NCI-H1048 (cell line): ENCODE data around the gene PXMP2.
"Not testable (repeated sequence)": the region's sequence is repeated elsewhere in the genome, so short reads cannot be mapped to it uniquely, and the experiment has no call there.

Experiments used
- DNase-seq: peaks from one replicate; lab custom pipeline; 2025; lab: John Stamatoyannopoulos, UW

The PXMP2 gene

DNA sequence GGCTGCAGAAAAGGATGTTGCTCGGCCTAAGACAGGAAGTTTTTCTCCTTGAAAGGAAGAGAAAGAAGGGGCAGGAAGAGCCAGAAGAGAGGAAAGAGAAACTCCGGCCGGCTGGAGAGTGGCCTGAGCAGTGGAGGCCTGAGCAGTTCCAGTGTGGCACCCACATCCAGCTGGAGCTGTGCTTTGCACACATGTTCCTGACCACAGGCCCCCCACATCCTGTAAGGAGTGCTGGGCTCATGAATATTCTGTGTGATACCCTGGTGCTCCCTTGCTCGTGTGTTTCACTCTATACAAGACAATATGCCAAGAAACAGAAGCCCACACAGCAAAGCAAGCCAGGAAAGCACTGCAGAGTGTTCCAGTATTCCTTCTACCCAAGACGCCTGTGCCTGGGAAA is 27.3 kb upstream of the PXMP2 start:
- no peak for DNase-seq

DNA sequence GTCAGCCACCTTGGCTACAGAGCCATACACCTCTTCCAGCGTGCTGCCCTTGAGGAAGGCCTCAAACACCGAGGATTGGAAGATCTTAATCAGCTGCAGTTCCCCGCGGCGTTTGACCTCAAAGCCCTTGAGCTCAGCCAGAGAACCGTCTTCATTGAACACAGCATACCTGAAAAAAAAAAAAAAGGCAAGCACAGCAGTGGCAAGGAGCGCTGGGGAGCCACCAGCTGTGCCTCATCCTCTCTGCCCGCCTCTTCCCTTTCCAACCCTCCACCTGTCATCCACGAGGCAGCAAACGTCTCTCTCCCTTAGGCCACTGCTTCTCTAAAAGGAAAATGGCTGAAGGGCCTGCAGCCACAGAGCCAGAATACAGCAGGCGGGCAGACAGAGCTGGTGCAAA is 26.4 kb upstream of the PXMP2 start:
- DNase-seq: no peak

- DNase-seq: no peak
Measured at GRCh38 chr12:132661972-132662371, 25.4 kb upstream of the PXMP2 start.

GRCh38 chr12:132662901-132663755 is 24.3 kb upstream of the PXMP2 start:
- DNase-seq: no peak

DNA sequence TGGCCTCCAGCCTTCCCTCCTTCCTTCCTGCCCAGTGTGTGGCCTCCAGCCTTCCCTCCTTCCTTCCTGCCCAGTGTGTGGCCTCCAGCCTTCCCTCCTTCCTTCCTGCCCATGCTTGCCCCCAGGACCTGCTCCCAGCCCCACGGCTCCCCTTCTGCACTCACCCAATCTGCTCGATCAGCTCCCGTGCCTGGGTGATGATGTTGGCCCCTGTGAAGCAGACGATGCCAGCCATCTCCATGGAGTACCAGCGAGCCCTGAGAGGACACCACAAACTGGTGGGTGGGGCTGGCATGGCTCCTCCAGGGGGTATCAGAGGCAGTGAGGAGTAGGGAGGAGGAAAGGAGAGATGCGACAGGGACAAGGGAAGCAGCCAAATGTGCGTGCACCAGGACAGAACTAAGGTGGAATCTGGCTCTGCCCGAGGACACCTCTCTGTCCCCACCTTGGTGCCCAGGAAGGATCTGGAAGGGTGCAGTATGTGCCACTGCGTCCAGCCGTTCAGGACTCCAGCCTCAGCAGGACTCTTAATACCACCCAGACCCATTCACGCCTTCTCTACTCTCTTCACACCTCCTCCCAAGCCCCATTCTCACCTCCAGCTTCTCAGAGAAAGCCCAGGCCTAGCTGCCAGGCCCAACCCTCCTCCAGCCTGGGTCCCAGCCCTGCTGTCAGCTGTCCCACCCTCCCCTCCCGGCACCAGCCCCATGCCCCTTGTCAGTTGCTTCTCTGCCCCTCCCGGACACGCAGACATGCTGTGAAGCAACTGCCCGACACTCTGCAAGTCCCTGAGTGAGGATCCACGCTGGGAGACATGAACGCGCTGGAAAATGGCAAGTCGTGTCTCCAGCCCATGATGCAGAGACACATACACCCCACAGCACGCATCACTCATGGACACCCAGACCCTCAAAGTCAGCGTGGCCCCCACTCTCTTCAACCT is 22.9 kb upstream of the PXMP2 start:
- no peak for DNase-seq

DNA sequence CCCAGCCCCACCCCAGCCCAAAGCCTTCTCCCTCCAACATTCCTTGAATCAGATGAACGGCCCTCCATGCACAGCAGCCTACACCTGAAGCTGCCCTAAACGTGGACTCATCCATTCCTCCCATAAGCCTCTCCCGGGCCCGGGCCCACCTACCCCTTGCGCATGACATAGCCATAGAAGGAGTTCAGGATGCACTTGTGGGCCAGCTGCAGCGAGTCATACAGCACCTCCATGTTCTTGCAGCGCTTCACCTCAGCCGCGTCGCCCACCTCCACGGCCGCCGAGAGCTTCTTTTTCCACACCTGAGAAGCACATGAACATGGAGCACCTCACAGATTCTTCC is 22.3 kb upstream of the PXMP2 start:
- no peak for DNase-seq

DNA sequence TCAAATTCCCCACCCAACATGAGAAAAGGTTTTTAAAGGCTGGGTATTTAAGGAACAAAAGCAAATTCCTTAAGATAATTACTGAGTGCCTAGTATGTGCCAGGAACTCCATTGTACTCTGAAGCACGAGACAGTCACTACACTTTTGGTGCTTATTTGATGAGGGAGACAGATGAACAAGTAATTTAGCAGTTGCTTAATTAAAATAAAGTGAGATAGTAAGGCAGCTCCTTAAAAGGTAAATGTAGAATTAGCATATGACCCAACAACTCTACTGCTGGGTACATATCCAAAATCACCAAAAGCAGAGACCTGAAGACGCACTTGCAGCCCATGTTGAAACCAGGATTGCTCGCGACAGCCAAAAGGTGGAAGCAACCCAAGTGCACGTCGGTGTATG is 21.6 kb upstream of the PXMP2 start:
- no peak for DNase-seq

DNA sequence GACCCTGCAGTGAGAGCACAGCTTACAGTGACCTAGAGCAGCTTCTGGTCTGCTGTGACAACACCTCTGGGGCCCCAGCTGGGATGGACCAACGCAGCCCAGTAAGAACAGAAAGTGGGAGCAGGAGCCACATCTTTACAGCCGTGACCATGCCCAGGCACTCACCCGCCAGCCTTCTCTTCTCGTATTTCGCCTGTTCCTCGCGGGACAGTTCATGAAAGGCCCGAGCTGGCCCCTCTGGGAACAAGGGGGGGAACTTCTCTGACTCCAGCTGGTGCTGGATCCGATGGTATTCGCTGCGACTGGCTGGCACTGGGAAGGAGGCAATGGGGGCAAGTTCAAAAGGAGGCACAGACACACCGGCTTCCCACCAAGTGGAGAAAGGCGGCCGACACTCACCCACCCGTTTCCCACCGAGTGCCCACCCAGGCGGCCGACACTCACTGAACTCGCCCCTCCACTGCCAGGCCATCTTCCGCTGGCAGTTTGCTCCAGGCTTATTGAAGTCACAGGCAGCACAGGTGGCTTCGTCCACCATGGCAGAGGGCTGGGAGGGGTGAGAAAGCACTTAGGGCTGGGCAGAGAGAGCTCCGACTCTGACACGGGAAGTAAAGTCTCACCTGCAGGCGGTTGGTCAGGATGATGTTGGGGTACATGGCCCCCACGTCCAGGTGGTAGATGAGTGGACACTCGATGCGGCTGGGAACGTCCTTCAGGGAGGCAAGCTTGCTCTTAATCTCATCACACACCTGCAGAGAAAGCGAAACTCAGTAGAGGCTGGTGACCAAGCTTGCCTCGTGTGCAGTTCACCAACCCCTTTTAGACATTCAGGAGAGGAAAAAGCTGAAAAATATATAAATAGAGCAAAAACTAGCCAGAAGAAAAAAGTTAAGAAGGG is 18.9 kb upstream of the PXMP2 start:
- DNase-seq: no peak

GRCh38 chr12:132669166-132669879 is 18.1 kb upstream of the PXMP2 start:
- DNase-seq: no peak

DNA sequence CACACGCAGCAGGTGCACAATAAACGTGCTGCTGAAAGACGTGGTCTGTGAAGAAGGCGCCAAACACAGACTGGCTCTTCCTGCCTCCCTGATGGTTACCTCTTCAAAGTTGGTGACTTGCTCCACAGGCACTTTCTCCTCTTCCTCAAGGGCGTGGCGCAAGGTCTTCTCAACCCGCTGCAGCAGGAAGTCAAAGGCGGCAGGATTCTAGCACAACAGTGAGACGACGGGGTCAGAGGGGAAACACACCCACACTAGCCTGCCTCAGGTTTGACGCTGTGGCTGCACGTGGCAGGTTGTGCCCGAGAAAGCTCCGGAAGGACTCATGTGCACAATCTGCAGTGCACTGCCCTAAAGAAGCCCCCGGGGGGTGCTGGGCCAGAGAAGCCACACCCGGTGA is 15.3 kb upstream of the PXMP2 start:
- DNase-seq: no peak

DNA sequence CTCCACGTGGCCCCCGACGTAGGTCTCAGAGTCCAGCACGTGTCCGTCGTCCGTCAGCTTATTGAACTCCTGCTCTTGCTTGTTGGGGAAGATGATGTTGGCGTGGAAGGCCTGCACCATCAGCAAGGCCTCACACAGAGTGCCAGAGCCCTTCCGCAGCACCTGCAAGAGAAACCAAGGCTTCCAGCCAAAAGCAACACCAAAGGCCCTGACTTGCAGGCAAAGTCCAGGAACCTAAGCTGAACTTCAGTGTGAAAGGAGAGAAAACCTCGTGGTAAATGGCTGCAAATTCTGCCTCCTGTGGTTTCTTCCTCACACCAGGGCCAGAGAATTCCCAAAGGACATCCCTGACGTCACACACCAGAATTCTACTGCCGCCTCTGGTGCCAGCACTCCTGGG is 14.7 kb upstream of the PXMP2 start:
- no peak for DNase-seq

DNA sequence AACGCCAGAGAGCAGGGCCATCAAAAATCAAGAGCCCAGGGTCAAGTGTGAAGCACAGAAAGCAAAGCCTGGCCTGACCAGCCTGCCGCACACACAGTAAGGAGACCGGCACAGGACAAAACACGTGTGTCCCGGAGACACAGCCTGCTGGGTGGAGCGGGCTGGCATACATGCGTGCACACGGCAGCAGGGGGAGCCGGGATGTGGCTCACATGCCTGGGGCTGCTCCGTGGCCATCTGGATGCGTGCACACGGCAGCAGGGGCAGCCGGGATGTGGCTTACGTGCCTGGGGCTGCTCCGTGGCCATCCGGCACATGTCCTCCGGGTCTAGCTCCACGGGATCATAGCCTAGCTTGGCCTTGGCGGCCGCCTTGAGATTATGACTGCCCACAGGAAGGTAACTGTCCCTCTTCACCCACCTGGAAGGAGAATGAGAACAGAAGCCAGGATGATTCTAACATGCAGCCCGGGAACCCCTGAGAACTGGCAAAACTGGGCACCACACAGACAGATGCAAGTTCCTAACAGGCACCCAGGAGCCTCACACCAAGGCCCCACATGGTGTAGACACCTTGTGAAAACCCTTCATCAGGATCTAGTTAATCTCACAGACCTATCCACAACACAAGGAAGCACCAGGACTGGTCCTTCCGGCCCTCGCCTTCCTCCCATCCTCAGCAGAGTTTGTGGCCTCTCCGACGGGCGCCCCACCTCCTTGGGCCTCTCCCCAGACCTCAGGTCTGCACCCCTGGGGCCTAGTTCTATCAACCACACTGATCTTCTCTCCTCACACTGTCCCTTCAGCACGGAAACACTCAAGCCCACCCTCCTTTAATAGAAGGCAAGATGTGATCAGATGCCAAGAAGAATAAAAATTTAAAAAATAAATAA is 13.9 kb upstream of the PXMP2 start:
- no peak for DNase-seq

- DNase-seq: no peak
Measured at GRCh38 chr12:132674561-132674960, 12.8 kb upstream of the PXMP2 start.

GRCh38 chr12:132675757-132676432 is 11.5 kb upstream of the PXMP2 start:
- no peak for DNase-seq

- no peak for DNase-seq
Measured at GRCh38 chr12:132677492-132677891, 9.9 kb upstream of the PXMP2 start.

DNA sequence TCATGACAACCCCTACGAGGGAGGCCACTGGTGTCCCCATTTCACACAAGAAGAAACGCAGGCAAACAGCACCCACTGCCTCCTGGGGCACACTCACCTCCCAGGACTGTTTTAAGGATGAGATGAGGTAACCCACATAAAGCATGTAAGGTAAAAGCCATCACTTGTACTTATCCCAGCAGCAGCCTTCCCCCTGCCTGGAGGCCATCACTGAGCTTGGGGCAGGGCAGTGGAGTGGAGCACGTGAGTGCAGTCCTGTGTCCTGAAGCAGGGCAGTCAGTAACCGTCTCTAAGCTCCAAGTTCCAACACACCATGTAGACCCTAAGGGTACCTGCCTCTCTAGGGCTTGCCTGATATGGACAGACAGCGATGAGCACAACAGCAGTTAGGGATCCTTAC is 2.0 kb upstream of the PXMP2 start:
- DNase-seq: no peak

GRCh38 chr12:132686825-132687210 is 569 bp upstream of the PXMP2 start:
- no peak for DNase-seq

DNA sequence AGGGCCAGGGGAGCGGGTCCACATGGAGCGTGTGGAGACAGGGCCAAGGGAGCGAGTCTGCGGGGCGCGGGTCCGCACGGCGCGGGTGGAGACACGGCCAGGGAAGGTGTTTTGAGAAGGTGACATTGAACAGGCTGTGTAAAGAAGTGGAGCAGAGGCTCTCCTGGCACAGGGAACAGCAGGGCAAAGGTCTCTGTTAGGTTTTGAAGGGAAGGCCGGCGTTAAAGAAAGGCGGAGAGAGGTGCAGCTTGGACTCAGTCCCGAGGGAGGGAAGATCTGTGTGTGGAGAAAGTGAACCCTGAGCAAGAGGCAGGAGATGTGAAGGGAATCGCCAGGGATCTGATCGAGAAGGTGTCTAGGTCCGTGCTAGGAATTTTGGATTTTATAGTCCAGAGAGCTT is 1.8 kb downstream of the PXMP2 start:
- no peak for DNase-seq

DNA sequence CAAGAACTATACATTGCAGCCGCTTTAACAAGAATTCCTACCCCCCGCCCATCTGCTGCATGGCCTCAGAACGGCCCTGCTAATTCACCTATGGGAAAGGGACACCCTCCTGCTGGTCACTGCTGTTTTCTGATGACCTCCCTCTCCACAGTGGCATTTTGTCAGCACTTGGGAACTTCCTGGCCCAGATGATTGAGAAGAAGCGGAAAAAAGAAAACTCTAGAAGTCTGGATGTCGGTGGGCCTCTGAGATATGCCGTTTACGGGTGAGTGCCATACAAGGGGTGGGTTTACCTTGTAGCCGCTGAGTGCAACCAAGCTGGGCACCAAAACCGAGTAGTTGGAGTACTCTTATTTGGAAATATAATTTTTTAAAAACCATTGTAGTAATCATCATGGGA is 2.7 kb downstream of the PXMP2 start:
- DNase-seq: no peak

- not testable (repeated sequence) for DNase-seq
Measured at GRCh38 chr12:132692030-132692429, 4.6 kb downstream of the PXMP2 start.
